Measurements from ENCODE around the gene DUSP5.

- TF ChIP-seq, protein P1, sequence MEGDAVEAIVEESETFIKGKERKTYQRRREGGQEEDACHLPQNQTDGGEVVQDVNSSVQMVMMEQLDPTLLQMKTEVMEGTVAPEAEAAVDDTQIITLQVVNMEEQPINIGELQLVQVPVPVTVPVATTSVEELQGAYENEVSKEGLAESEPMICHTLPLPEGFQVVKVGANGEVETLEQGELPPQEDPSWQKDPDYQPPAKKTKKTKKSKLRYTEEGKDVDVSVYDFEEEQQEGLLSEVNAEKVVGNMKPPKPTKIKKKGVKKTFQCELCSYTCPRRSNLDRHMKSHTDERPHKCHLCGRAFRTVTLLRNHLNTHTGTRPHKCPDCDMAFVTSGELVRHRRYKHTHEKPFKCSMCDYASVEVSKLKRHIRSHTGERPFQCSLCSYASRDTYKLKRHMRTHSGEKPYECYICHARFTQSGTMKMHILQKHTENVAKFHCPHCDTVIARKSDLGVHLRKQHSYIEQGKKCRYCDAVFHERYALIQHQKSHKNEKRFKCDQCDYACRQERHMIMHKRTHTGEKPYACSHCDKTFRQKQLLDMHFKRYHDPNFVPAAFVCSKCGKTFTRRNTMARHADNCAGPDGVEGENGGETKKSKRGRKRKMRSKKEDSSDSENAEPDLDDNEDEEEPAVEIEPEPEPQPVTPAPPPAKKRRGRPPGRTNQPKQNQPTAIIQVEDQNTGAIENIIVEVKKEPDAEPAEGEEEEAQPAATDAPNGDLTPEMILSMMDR (IDR thresholded peaks at IDR 0.05; ENCODE audit: poor library complexity), result no peak
- no peak for TF ChIP-seq EZH2 (IDR thresholded peaks at IDR 0.05; ENCODE audit: borderline replicate concordance)
- no peak for TF ChIP-seq EZH2phosphoT487 (IDR thresholded peaks at IDR 0.05; ENCODE audit: low read depth, severe bottlenecking, unreplicated experiment)
Observed at GRCh38 chr10:110474017-110474416, 23.7 kb upstream of the DUSP5 start.
